Stimulated activated CD4-positive, alpha-beta T cell treated with anti-CD3 and anti-CD28 coated beads, Interleukin-4, amount 100 ng/mL, for 24 hours (primary cell): ENCODE results near the gene BSCL2.
"Not testable (repeated sequence)": the region's sequence is repeated elsewhere in the genome, so short reads cannot be mapped to it uniquely, and the experiment has no call there.

Experiments
- DNase-seq: peaks from one replicate; pipeline ENCODE4 v3.0.0-alpha.2; 2020

BSCL2 gene

GRCh38 chr11:62707277-62707861 is at the start of gene BSCL2, which contains the start of gene GNG3:
Gene BSCL2 (minus strand): TSS chr11:62707424. CDS start chr11:62707195, 229 bp downstream.
Gene GNG3 (plus strand): TSS chr11:62707676. CDS start chr11:62708296, 620 bp downstream.
- DNase-seq, result no peak

GRCh38 chr11:62755086-62755615 is 47.9 kb upstream of the BSCL2 start:
- no peak for DNase-seq

- DNase-seq, result peak; percentile 97
These were observed 46.7 kb upstream of the BSCL2 start, which contains the start of gene ZBTB3 for GRCh38 chr11:62753736-62754603. Gene ZBTB3 (minus strand): TSS chr11:62754160. CDS start chr11:62753664, 496 bp downstream.

- DNase-seq, result no peak
These were observed 45.9 kb upstream of the BSCL2 start for GRCh38 chr11:62752994-62753735.

- no peak for DNase-seq
These were observed 45.1 kb upstream of the BSCL2 start for GRCh38 chr11:62752177-62752785.

- not testable (repeated sequence) for DNase-seq
These were observed 42.7 kb upstream of the BSCL2 start for GRCh38 chr11:62749931-62750330.

- no peak for DNase-seq
These were observed 40.4 kb upstream of the BSCL2 start for GRCh38 chr11:62747475-62748160.

- DNase-seq, result no peak
These were observed 30.0 kb upstream of the BSCL2 start for GRCh38 chr11:62737196-62737595.

GRCh38 chr11:62732830-62733229 is 25.6 kb upstream of the BSCL2 start:
- DNase-seq, result no peak

GRCh38 chr11:62730076-62730475 is 22.9 kb upstream of the BSCL2 start:
- DNase-seq, result not testable (repeated sequence)

GRCh38 chr11:62728171-62728988 is 21.2 kb upstream of the BSCL2 start, which contains the start of gene TTC9C:
Gene TTC9C (plus strand): TSS chr11:62728486. CDS start chr11:62728849, 363 bp downstream.
- peak; percentile 87 for DNase-seq

- DNase-seq, result peak; percentile 89
These were observed 20.6 kb upstream of the BSCL2 start for GRCh38 chr11:62727872-62728170.

GRCh38 chr11:62727165-62727871 is 20.1 kb upstream of the BSCL2 start, which contains the start of gene HNRNPUL2:
Gene HNRNPUL2 (minus strand): TSS chr11:62727457. CDS start chr11:62727156, 301 bp downstream.
- DNase-seq, result peak; percentile 98

GRCh38 chr11:62726915-62727164 is 19.6 kb upstream of the BSCL2 start:
- no peak for DNase-seq

GRCh38 chr11:62726156-62726914 is 19.1 kb upstream of the BSCL2 start:
- DNase-seq, result no peak

GRCh38 chr11:62725646-62726045 is 18.4 kb upstream of the BSCL2 start:
- DNase-seq, result no peak

- DNase-seq, result no peak
These were observed 16.9 kb upstream of the BSCL2 start for GRCh38 chr11:62724171-62724570.

GRCh38 chr11:62721994-62722393 is 14.8 kb upstream of the BSCL2 start:
- DNase-seq, result no peak

GRCh38 chr11:62719302-62719978 is 12.2 kb upstream of the BSCL2 start:
- no peak for DNase-seq
